Smooth muscle cell (in vitro differentiated cells): ENCODE results near the gene COL6A3. TPM values are rescaled to one million over a fixed set of nuclear protein-coding genes. Genes with fewer than 3 reads are reported as not detected.

Experiments
- DNase-seq: peaks from one replicate; lab custom pipeline; 2025; ENCODE audit not compliant: unreplicated experiment; lab: John Stamatoyannopoulos, UW
- H2AFZ ChIP-seq: fragments of 200-600 bp; sonication (generic); 2 replicates; pipeline ENCODE4 v1.6.0; 2016; ENCODE audit warnings: antibody characterized with exemption, low read depth, mild to moderate bottlenecking
- H3F3A ChIP-seq: fragments of 200-600 bp; sonication (generic); 2 replicates; pipeline ENCODE4 v1.6.0; 2017; ENCODE audit warnings: antibody characterized with exemption, low read depth
- H3K27ac ChIP-seq: fragments of 200-600 bp; sonication (generic); 2 replicates; pipeline ENCODE4 v1.5.1; 2016; ENCODE audit warnings: low read depth, mild to moderate bottlenecking
- H3K27me3 ChIP-seq: fragments of 200-600 bp; sonication (generic); 2 replicates; pipeline ENCODE4 v1.6.1; 2016; ENCODE audit warnings: low read depth, mild to moderate bottlenecking
- H3K36me3 ChIP-seq: fragments of 200-600 bp; sonication (generic); 2 replicates; pipeline ENCODE4 v1.5.1; 2016; ENCODE audit warnings: low read depth
- H3K4me1 ChIP-seq: fragments of 200-600 bp; sonication (generic); 2 replicates; pipeline ENCODE4 v1.5.1; 2016; ENCODE audit warnings: low read depth
- H3K4me2 ChIP-seq: fragments of 200-600 bp; sonication (generic); 2 replicates; pipeline ENCODE4 v1.6.0; 2016; ENCODE audit warnings: mild to moderate bottlenecking
- H3K4me3 ChIP-seq: fragments of 200-600 bp; sonication (generic); 2 replicates; pipeline ENCODE4 v1.5.1; 2016; ENCODE audit warnings: mild to moderate bottlenecking
- H3K79me2 ChIP-seq: fragments of 200-600 bp; sonication (generic); 2 replicates; pipeline ENCODE4 v1.6.0; 2016; ENCODE audit warnings: low read depth, mild to moderate bottlenecking
- H3K9ac ChIP-seq: fragments of 200-600 bp; sonication (generic); 2 replicates; pipeline ENCODE4 v1.6.0; 2016; ENCODE audit warnings: low read depth
- H3K9me3 ChIP-seq: fragments of 200-600 bp; sonication (generic); replicated peaks from 2 replicates; pipeline ENCODE4 v1.5.1; 2016; ENCODE audit warnings: low read depth
- H4K20me1 ChIP-seq: fragments of 200-600 bp; sonication (generic); 2 replicates; pipeline ENCODE4 v1.6.0; 2016; ENCODE audit warnings: low read depth
- CTCF ChIP-seq: fragments of 200-600 bp; sonication (generic); IDR thresholded peaks from 2 replicates; pipeline ENCODE4 v1.5.1; 2017; ENCODE audit warnings: borderline replicate concordance, mild to moderate bottlenecking, antibody characterized with exemption; ENCODE audit not compliant: insufficient read depth, poor library complexity, severe bottlenecking
- WGBS: methylation state at CpG from one replicate; pipeline ENCODE4 v1.1.7; 2016; ENCODE audit warnings: low lambda C conversion rate; 5-methylcytosine and 5-hydroxymethylcytosine counted together
- polyA plus RNA-seq: library from polyadenylated mRNA; unstranded; fragments of >200 nt; fragmentation: Nextera tagmentation; extraction: Ambion mirVana; gene quantifications from 2 replicates; pipeline ENCODE4 v1.2.1, GENCODE V29; 2016
- total RNA-seq: library from RNA; depleted of rRNA; stranded (reverse); fragments of >200 nt; gene quantifications from 2 replicates; pipeline ENCODE4 v1.2.3, GENCODE V29; 2014

Gene COL6A3
- total and polyA plus RNA-seq, 2 experiments from 2014 or later: 888 to 1,708 TPM

DNA sequence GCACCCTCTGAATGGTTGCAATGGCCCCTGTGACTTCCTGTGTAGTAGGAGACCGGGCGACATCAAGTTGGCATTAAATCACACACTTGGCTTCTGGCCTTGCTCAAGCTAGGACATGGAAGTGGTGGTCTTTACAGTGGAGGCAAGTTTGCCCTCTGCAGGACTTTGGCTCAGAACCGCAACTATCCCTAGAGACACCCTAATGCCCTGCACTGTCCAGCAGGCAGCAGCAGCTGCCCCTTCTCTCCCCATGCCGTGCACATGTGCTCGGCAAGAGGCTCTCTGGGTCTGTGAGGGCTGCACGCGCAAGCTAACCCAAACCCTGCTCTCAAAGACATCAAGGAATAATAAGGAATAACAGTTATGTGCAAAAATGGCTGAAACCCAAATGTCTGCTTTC lies 106.5 kb downstream of the COL6A3 start:
- peaks cover 16% of the 10 kb centered on the region for H3K4me1 ChIP-seq
- H3K4me2 ChIP-seq: no peak overlapping the region
- WGBS: 97% methylated on average over 7 of the region's 7 CpGs
- no peaks in the 10 kb centered on the region for H3K79me2 ChIP-seq
- peaks cover 26% of the 10 kb centered on the region for H3F3A ChIP-seq
- no peaks in the 10 kb centered on the region for H4K20me1 ChIP-seq
- no peak for TF ChIP-seq CTCF
- H3K27ac ChIP-seq: peak overlapping the region; percentile 83
- no peaks in the 10 kb centered on the region for H3K36me3 ChIP-seq
- no peaks in the 10 kb centered on the region for H3K27me3 ChIP-seq
- DNase-seq: no peak
- H3K9me3 ChIP-seq: no peaks in the 10 kb centered on the region
- H2AFZ ChIP-seq: no peak overlapping the region
- no peak overlapping the region for H3K4me3 ChIP-seq
- no peak overlapping the region for H3K9ac ChIP-seq

- no peak overlapping the region for H3K4me3 ChIP-seq
- peak overlapping the region; percentile 83 for H3K27ac ChIP-seq
- peaks cover 16% of the 10 kb centered on the region for H3K4me1 ChIP-seq
- no peak for DNase-seq
- no peaks in the 10 kb centered on the region for H4K20me1 ChIP-seq
- H3K9ac ChIP-seq: no peak overlapping the region
- no peaks in the 10 kb centered on the region for H3K27me3 ChIP-seq
- H3K4me2 ChIP-seq: peak overlapping the region; percentile 45
- TF ChIP-seq CTCF: no peak
- WGBS: 86% methylated on average over 3 of the region's 3 CpGs
- H2AFZ ChIP-seq: no peak overlapping the region
- H3F3A ChIP-seq: peaks cover 21% of the 10 kb centered on the region
- H3K79me2 ChIP-seq: no peaks in the 10 kb centered on the region
- no peaks in the 10 kb centered on the region for H3K36me3 ChIP-seq
- H3K9me3 ChIP-seq: no peaks in the 10 kb centered on the region
Observed at GRCh38 chr2:237306787-237307170, 107.2 kb downstream of the COL6A3 start.

DNA sequence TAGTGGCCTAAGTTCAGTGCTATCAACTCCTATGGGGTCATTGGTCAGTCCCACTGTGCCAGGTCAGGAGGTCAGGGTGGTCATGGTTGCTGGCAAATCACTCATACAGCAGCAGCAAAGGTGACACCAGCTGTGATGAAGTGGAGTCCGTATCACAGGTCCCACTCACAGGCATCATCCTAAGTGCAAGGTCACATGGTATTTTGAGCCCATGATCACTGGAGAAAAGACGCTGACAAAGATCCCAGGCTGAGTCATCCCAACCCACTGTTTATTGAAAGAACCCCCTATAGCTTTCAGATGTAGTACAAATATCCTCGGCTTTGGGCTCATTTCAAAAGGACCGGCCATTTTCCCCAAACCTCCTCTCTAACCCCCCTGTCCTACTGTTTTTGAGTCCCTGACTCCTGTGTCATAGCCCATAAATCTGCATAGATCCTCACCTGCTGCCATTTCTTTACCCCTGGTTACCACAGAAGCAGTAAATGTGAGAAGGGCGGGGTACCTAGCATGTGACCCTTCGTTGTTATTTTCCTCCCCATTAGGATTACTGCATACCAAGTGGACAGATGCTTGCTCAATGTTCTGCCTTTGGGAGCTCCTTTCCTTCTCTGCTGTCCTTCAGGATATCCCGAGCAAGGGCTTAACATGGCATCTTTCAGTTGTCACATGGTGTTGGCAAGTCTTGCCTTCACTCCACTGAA lies 107.7 kb downstream of the COL6A3 start:
- Histone ChIP-seq H2AFZ (no peak overlapping the region), H3K27ac (peak overlapping the region; percentile 83), H3K9me3 (no peaks in the 10 kb centered on the region), H3K4me2 (peak overlapping the region; percentile 45), H3K4me1 (peaks cover 16% of the 10 kb centered on the region), H3K9ac (peak overlapping the region; percentile 57), H3F3A (peaks cover 21% of the 10 kb centered on the region), H3K4me3 (no peak overlapping the region), H3K27me3 (no peaks in the 10 kb centered on the region), H3K79me2 (no peaks in the 10 kb centered on the region), H3K36me3 (no peaks in the 10 kb centered on the region), H4K20me1 (no peaks in the 10 kb centered on the region)
- TF ChIP-seq CTCF: no peak
- WGBS: 58% methylated on average over 7 of the region's 7 CpGs
- DNase-seq: no peak

DNA sequence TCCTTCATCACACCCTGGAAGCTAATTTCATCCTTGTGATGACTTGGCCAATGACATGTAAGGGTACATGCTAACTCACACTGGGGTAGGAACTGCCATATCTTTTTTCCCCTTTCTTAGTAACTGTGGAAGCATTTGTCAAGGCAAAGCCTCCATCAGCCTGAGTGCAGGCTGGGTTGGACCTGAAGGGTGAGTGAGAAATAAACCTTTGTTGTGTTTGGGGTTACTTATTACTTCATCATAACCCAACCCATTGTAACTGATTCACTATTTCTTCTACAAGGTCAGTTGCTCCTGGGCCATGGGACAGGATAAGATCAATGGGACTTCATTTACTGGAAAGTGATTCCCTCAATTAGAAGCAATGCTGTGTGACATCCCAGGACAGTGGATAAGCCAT lies 108.4 kb downstream of the COL6A3 start:
- no peak overlapping the region for H3K4me3 ChIP-seq
- TF ChIP-seq CTCF: no peak
- no peak overlapping the region for H2AFZ ChIP-seq
- DNase-seq: no peak
- no peaks in the 10 kb centered on the region for H3K79me2 ChIP-seq
- no peaks in the 10 kb centered on the region for H3K36me3 ChIP-seq
- no peaks in the 10 kb centered on the region for H3K9me3 ChIP-seq
- peak overlapping the region; percentile 57 for H3K9ac ChIP-seq
- H4K20me1 ChIP-seq: no peaks in the 10 kb centered on the region
- H3K4me1 ChIP-seq: peaks cover 11% of the 10 kb centered on the region
- peak overlapping the region; percentile 83 for H3K27ac ChIP-seq
- peak overlapping the region; percentile 22 for H3K4me2 ChIP-seq
- H3F3A ChIP-seq: peaks cover 20% of the 10 kb centered on the region
- no peaks in the 10 kb centered on the region for H3K27me3 ChIP-seq
